ENCODE results near the gene CDC26. TPM values are rescaled to one million over a fixed set of nuclear protein-coding genes. Genes with fewer than 3 reads are reported as not detected.

Gene CDC26
- total RNA-seq, 1 donor from 2014 or later, result 13.4 TPM

GRCh38 chr9:113245894-113246293 is 29.5 kb downstream of the CDC26 start:
- Mint-ChIP-seq H3K9me3 (ENCODE audit: unreplicated experiment) (no peaks in the 10 kb centered on the region), H3K27ac (ENCODE audit: unreplicated experiment) (no peak overlapping the region), H3K4me1 (ENCODE audit: low read depth, unreplicated experiment) (no peaks in the 10 kb centered on the region), H3K4me3 (ENCODE audit: unreplicated experiment) (no peak overlapping the region), H3K36me3 (ENCODE audit: unreplicated experiment) (peaks cover 5% of the 10 kb centered on the region), H3K27me3 (ENCODE audit: unreplicated experiment) (no peaks in the 10 kb centered on the region)
- TF ChIP-seq CTCF (IDR thresholded peaks at IDR 0.05; ENCODE audit: partially characterized antibody, unreplicated experiment), result no peak
- DNase-seq, result no peak

GRCh38 chr9:113244556-113244955 is 30.8 kb downstream of the CDC26 start:
- no peak overlapping the region for H3K27ac Mint-ChIP-seq (ENCODE audit: unreplicated experiment)
- no peaks in the 10 kb centered on the region for H3K27me3 Mint-ChIP-seq (ENCODE audit: unreplicated experiment)
- TF ChIP-seq CTCF (IDR thresholded peaks at IDR 0.05; ENCODE audit: partially characterized antibody, unreplicated experiment), result no peak
- H3K36me3 Mint-ChIP-seq (ENCODE audit: unreplicated experiment), result no peaks in the 10 kb centered on the region
- no peak for DNase-seq
- H3K4me1 Mint-ChIP-seq (ENCODE audit: low read depth, unreplicated experiment), result no peaks in the 10 kb centered on the region
- H3K4me3 Mint-ChIP-seq (ENCODE audit: unreplicated experiment), result no peak overlapping the region
- no peaks in the 10 kb centered on the region for H3K9me3 Mint-ChIP-seq (ENCODE audit: unreplicated experiment)

GRCh38 chr9:113241161-113241560 is 34.2 kb downstream of the CDC26 start:
- no peak overlapping the region for H3K27ac Mint-ChIP-seq (ENCODE audit: unreplicated experiment)
- no peaks in the 10 kb centered on the region for H3K27me3 Mint-ChIP-seq (ENCODE audit: unreplicated experiment)
- no peak overlapping the region for H3K4me3 Mint-ChIP-seq (ENCODE audit: unreplicated experiment)

GRCh38 chr9:113238859-113239232 is 36.5 kb downstream of the CDC26 start:
- Mint-ChIP-seq H3K4me3 (ENCODE audit: unreplicated experiment) (no peak overlapping the region), H3K27ac (ENCODE audit: unreplicated experiment) (no peak overlapping the region), H3K4me1 (ENCODE audit: low read depth, unreplicated experiment) (no peaks in the 10 kb centered on the region), H3K9me3 (ENCODE audit: unreplicated experiment) (peaks cover 2% of the 10 kb centered on the region), H3K27me3 (ENCODE audit: unreplicated experiment) (no peaks in the 10 kb centered on the region), H3K36me3 (ENCODE audit: unreplicated experiment) (no peaks in the 10 kb centered on the region)
- no peak for TF ChIP-seq CTCF (IDR thresholded peaks at IDR 0.05; ENCODE audit: partially characterized antibody, unreplicated experiment)
- DNase-seq, result no peak

More at GRCh38 chr9:113241161-113241560, 34.2 kb downstream of the CDC26 start:
- no peak for DNase-seq
- TF ChIP-seq CTCF (IDR thresholded peaks at IDR 0.05; ENCODE audit: partially characterized antibody, unreplicated experiment), result no peak
- Mint-ChIP-seq H3K9me3 (ENCODE audit: unreplicated experiment) (no peaks in the 10 kb centered on the region), H3K36me3 (ENCODE audit: unreplicated experiment) (no peaks in the 10 kb centered on the region), H3K4me1 (ENCODE audit: low read depth, unreplicated experiment) (no peaks in the 10 kb centered on the region)

GRCh38 chr9:113238202-113238858 is 37.0 kb downstream of the CDC26 start:
- Mint-ChIP-seq H3K9me3 (ENCODE audit: unreplicated experiment) (peaks cover 2% of the 10 kb centered on the region), H3K36me3 (ENCODE audit: unreplicated experiment) (no peaks in the 10 kb centered on the region), H3K27ac (ENCODE audit: unreplicated experiment) (no peak overlapping the region), H3K4me1 (ENCODE audit: low read depth, unreplicated experiment) (no peaks in the 10 kb centered on the region), H3K4me3 (ENCODE audit: unreplicated experiment) (no peak overlapping the region), H3K27me3 (ENCODE audit: unreplicated experiment) (no peaks in the 10 kb centered on the region)
- TF ChIP-seq CTCF (IDR thresholded peaks at IDR 0.05; ENCODE audit: partially characterized antibody, unreplicated experiment), result no peak
- no peak for DNase-seq

Measured in glutamatergic neuron (in vitro differentiated cells).